Thyroid gland (tissue), 4 donors: ENCODE measurements around the gene RNF26.

ENCODE experiments used
- POLR2A ChIP-seq, 2 donors: fragments of 450-650 bp; IDR thresholded peaks; one replicate each; pipeline ENCODE4 v1.6.1; 2017; ENCODE audit warnings: antibody characterized with exemption in 2 of 2, mild to moderate bottlenecking in 2 of 2, moderate library complexity in 1 of 2
- TF ChIP-seq, protein P1 (sequence below), 6 experiments: fragments of 200-600 bp in 3 of 6; fragments of 450-650 bp in 3 of 6; sonication (generic) in 3 of 6; IDR thresholded peaks; one replicate each; pipeline ENCODE4 v1.5.1; 2016 to 2019; ENCODE audit warnings: antibody characterized with exemption in 6 of 6, mild to moderate bottlenecking in 2 of 6, inconsistent platforms in 1 of 6, moderate library complexity in 1 of 6

DNA sequence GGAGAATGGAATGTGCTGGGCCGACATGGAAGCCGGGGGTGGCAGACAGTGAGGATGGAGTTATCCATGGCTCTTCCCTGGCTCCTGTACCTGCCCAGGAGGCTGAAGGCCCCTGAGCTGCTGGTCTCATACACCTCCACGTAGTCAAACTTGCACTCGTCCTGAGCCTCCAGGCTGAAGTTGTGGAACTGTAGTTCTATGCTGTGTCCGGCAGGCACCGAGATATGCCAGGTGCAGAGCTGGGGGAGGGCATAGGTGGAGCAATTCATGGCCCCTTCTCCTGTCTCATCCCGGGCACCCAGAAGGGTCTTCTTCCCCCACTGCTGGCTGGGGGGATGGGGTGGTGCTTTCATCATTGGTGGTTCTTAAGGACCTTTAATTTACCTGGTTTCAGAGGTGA lies 9.4 kb downstream of the RNF26 start:
- TF ChIP-seq, protein P1, sequence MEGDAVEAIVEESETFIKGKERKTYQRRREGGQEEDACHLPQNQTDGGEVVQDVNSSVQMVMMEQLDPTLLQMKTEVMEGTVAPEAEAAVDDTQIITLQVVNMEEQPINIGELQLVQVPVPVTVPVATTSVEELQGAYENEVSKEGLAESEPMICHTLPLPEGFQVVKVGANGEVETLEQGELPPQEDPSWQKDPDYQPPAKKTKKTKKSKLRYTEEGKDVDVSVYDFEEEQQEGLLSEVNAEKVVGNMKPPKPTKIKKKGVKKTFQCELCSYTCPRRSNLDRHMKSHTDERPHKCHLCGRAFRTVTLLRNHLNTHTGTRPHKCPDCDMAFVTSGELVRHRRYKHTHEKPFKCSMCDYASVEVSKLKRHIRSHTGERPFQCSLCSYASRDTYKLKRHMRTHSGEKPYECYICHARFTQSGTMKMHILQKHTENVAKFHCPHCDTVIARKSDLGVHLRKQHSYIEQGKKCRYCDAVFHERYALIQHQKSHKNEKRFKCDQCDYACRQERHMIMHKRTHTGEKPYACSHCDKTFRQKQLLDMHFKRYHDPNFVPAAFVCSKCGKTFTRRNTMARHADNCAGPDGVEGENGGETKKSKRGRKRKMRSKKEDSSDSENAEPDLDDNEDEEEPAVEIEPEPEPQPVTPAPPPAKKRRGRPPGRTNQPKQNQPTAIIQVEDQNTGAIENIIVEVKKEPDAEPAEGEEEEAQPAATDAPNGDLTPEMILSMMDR (IDR thresholded peaks at IDR 0.05) = no peak
- TF ChIP-seq POLR2A (IDR thresholded peaks at IDR 0.05) = no peak
